Erythroblast (primary cell): ENCODE data around the gene ZIM2.

Source experiments
- GATA1 ChIP-seq: IDR thresholded peaks from 2 replicates; pipeline ENCODE4 v1.6.1; 2011; ENCODE audit warnings: low read depth, mild to moderate bottlenecking, control low read depth, low read length, moderate library complexity
- POLR2A ChIP-seq: IDR thresholded peaks from 2 replicates; pipeline ENCODE4 v1.6.1; 2011; ENCODE audit warnings: mild to moderate bottlenecking, low read length

DNA sequence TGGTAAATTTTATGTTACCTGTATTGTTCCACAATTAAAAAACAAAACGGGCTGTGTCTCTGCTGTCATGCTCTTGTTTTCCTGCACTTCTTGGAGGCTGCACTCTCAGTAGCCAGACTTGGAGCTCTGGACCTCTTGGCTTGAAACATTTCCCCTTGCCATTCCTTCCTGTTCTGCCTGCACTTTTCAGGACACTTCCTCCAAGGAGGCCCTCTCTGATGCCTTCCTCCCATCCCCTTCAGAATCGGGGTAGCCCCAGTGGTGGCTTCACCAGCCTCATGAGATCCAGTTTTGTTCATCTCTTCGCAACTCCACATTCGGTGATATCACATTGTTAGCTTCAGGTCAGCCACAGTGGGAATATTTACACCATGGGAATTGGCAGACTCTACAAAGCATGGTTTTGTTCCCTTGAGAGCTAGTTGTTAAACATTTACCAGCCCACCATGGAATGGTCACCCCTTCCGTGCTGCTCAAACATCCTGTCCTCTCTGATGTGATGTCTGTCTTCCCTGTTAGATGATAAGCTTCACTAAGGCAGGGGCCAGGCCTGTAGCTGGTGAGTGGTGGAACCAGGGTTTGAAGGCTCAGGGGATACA, 40.2 kb upstream of the ZIM2 start:
- no peak for TF ChIP-seq POLR2A
- TF ChIP-seq GATA1 = no peak
